HEK293 (cell line): ENCODE data around the gene WDR13.

Source experiments
- HOXC10 ChIP-seq: sonication (generic); formaldehyde crosslinking; IDR thresholded peaks from 2 replicates; pipeline ENCODE4 v1.8.1; 2023; ENCODE audit warnings: mild to moderate bottlenecking, missing genetic modification reagents
- SCRT1 ChIP-seq: fragments of 450-650 bp; formaldehyde crosslinking; IDR thresholded peaks from 2 replicates; pipeline ENCODE4 v1.5.1; 2016; ENCODE audit warnings: missing biosample characterization, missing genetic modification characterization, borderline replicate concordance
- SCRT2 ChIP-seq: fragments of 450-650 bp; formaldehyde crosslinking; IDR thresholded peaks from 2 replicates; pipeline ENCODE4 v1.5.1; 2016; ENCODE audit warnings: missing biosample characterization, missing genetic modification characterization
- SP2 ChIP-seq: fragments of 450-650 bp; formaldehyde crosslinking; IDR thresholded peaks from 2 replicates; pipeline ENCODE4 v1.5.1; 2016; ENCODE audit warnings: missing biosample characterization, missing genetic modification characterization
- YY2 ChIP-seq: fragments of 450-650 bp; formaldehyde crosslinking; IDR thresholded peaks from 2 replicates; pipeline ENCODE4 v1.5.1; 2016; ENCODE audit warnings: missing biosample characterization, missing genetic modification characterization
- ZBTB20 ChIP-seq: fragments of 450-650 bp; formaldehyde crosslinking; IDR thresholded peaks from 2 replicates; pipeline ENCODE4 v1.5.1; 2016; ENCODE audit warnings: missing biosample characterization, missing genetic modification characterization
- ZBTB8A ChIP-seq: fragments of 450-650 bp; formaldehyde crosslinking; IDR thresholded peaks from 2 replicates; pipeline ENCODE4 v1.5.1; 2016; ENCODE audit warnings: missing biosample characterization, missing genetic modification characterization
- ZEB2 ChIP-seq: fragments of 450-650 bp; formaldehyde crosslinking; IDR thresholded peaks from 2 replicates; pipeline ENCODE4 v1.5.1; 2016; ENCODE audit warnings: missing biosample characterization, missing genetic modification characterization
- ZNF157 ChIP-seq: fragments of 450-650 bp; formaldehyde crosslinking; IDR thresholded peaks from 2 replicates; pipeline ENCODE4 v1.5.1; 2016; ENCODE audit warnings: missing biosample characterization, missing genetic modification characterization
- ZNF175 ChIP-seq: fragments of 450-650 bp; formaldehyde crosslinking; IDR thresholded peaks from 2 replicates; pipeline ENCODE4 v1.5.1; 2016; ENCODE audit warnings: missing biosample characterization, missing genetic modification characterization
- ZNF202 ChIP-seq: fragments of 450-650 bp; formaldehyde crosslinking; IDR thresholded peaks from 2 replicates; pipeline ENCODE4 v1.5.1; 2016; ENCODE audit warnings: missing biosample characterization, missing genetic modification characterization, borderline replicate concordance
- ZNF266 ChIP-seq: fragments of 450-650 bp; formaldehyde crosslinking; IDR thresholded peaks from 2 replicates; pipeline ENCODE4 v1.5.1; 2016; ENCODE audit warnings: missing biosample characterization, missing genetic modification characterization, low read depth
- ZNF311 ChIP-seq: fragments of 450-650 bp; formaldehyde crosslinking; IDR thresholded peaks from 2 replicates; pipeline ENCODE4 v1.5.1; 2017; ENCODE audit warnings: missing biosample characterization, missing genetic modification characterization, borderline replicate concordance
- ZNF324 ChIP-seq: fragments of 450-650 bp; formaldehyde crosslinking; IDR thresholded peaks from 2 replicates; pipeline ENCODE4 v1.5.1; 2016; ENCODE audit warnings: missing biosample characterization, missing genetic modification characterization
- ZNF341 ChIP-seq: fragments of 450-650 bp; formaldehyde crosslinking; IDR thresholded peaks from 2 replicates; pipeline ENCODE4; 2016; ENCODE audit warnings: low read depth, missing biosample characterization, missing genetic modification characterization
- ZNF529 ChIP-seq: fragments of 450-650 bp; formaldehyde crosslinking; IDR thresholded peaks from 2 replicates; pipeline ENCODE4 v1.5.1; 2017; ENCODE audit warnings: missing genetic modification characterization, missing biosample characterization; ENCODE audit not compliant: insufficient replicate concordance
- ZNF560 ChIP-seq: fragments of 450-650 bp; formaldehyde crosslinking; IDR thresholded peaks from 2 replicates; pipeline ENCODE4 v1.5.1; 2017; ENCODE audit warnings: missing biosample characterization, missing genetic modification characterization, borderline replicate concordance
- ZNF629 ChIP-seq: fragments of 450-650 bp; formaldehyde crosslinking; IDR thresholded peaks from 2 replicates; pipeline ENCODE4 v1.5.1; 2017; ENCODE audit warnings: missing biosample characterization, missing genetic modification characterization
- ZNF660 ChIP-seq: fragments of 450-650 bp; IDR thresholded peaks from 2 replicates; pipeline ENCODE4 v1.5.1; 2018; ENCODE audit warnings: missing biosample characterization, mild to moderate bottlenecking, missing genetic modification characterization
- TF ChIP-seq, protein P1 (sequence below): fragments of 450-650 bp; formaldehyde crosslinking; IDR thresholded peaks from 2 replicates; pipeline ENCODE4 v1.5.1; 2016; ENCODE audit warnings: missing biosample characterization, missing genetic modification characterization
- TF ChIP-seq, protein P2 (sequence below): fragments of 450-650 bp; IDR thresholded peaks from 2 replicates; pipeline ENCODE4 v1.5.1; 2018; ENCODE audit warnings: missing biosample characterization, missing genetic modification characterization
- TF ChIP-seq, protein P3 (sequence below): fragments of 450-650 bp; formaldehyde crosslinking; IDR thresholded peaks from 2 replicates; pipeline ENCODE4 v1.5.1; 2017; ENCODE audit warnings: missing biosample characterization, mild to moderate bottlenecking, missing genetic modification characterization, moderate library complexity
- TF ChIP-seq, protein P4 (sequence below): fragments of 450-650 bp; formaldehyde crosslinking; IDR thresholded peaks from 2 replicates; pipeline ENCODE4 v1.5.1; 2016; ENCODE audit warnings: missing biosample characterization, missing genetic modification characterization
- TF ChIP-seq, protein P5 (sequence below): fragments of 450-650 bp; formaldehyde crosslinking; optimal IDR thresholded peaks from 2 replicates; pipeline ENCODE3; 2016; ENCODE audit warnings: missing biosample characterization, mild to moderate bottlenecking, missing genetic modification characterization
- TF ChIP-seq, protein P6 (sequence below): fragments of 450-650 bp; formaldehyde crosslinking; IDR thresholded peaks from 2 replicates; pipeline ENCODE4 v1.5.1; 2016; ENCODE audit warnings: missing biosample characterization, missing genetic modification characterization, borderline replicate concordance

WDR13 gene

DNA sequence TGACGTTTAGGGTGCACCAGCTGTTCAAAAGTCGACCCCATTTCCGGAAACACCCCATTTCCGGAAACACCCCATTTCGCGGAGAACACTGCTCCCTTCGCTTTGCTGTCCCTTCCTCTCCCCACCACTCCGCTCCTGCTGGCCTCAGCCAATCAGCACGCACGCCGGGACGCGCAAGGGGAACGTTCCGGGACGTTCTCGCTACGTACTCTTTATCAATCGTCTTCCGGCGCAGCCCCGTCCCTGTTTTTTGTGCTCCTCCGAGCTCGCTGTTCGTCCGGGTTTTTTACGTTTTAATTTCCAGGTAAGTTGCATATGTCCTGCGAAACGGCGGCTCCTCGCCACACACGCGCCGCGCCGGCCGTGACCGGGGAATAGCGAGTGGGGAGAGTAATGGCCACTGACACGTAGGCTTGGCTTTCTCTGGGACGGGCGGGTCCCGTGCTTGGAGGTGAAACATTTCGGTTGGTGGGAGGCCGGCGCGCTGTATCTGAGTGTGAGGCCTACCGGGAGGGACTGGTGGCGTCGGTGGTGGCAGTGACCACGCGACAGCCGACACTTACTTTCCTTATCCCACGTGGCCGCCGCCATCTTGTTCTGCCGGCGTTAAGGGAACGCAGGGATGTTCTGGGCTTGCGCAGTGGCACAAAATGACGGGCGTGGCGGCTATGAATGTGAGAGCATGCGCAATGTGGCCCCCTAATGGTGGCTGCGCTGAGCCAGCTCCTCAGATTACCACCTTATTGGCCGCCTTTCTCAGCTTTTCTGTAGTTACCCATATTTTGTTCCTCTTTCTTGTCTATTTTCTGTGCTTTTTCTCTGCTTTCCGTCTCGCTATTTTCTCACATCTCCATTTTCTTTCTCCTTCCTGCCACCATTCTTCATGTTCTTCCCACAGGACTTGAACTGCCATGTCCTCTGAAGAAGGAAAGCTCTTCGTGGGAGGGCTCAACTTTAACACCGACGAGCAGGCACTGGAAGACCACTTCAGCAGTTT is 22.7 kb upstream of the WDR13 start, which contains the start of gene RBM3 (continued):
- TF ChIP-seq ZBTB8A (tag by site-specific recombination) (no peak), ZNF157 (tag by site-specific recombination) (no peak), SP2 (tag by site-specific recombination) (peak; percentile 92), ZEB2 (tag by site-specific recombination) (no peak; the same call in 1 of the 2 replicates), ZNF560 (no peak), YY2 (peak; percentile 92), ZNF266 (no peak), ZNF175 (tag by site-specific recombination) (no peak), ZNF529 (tag by site-specific recombination) (no peak), ZNF341 (tag by site-specific recombination) (peak; percentile 99), ZBTB20 (tag by site-specific recombination) (no peak; the same call in 1 of the 2 replicates), ZNF629 (no peak; the same call in none of the 2 replicates), ZNF311 (tag by site-specific recombination) (no peak), ZNF660 (peak; percentile 4; the same call in 1 of the 2 replicates), HOXC10 (no peak), ZNF324 (peak; percentile 22), SCRT1 (tag by site-specific recombination) (no peak), ZNF202 (tag by site-specific recombination) (no peak), SCRT2 (tag by site-specific recombination) (no peak)
- TF ChIP-seq, protein P1, sequence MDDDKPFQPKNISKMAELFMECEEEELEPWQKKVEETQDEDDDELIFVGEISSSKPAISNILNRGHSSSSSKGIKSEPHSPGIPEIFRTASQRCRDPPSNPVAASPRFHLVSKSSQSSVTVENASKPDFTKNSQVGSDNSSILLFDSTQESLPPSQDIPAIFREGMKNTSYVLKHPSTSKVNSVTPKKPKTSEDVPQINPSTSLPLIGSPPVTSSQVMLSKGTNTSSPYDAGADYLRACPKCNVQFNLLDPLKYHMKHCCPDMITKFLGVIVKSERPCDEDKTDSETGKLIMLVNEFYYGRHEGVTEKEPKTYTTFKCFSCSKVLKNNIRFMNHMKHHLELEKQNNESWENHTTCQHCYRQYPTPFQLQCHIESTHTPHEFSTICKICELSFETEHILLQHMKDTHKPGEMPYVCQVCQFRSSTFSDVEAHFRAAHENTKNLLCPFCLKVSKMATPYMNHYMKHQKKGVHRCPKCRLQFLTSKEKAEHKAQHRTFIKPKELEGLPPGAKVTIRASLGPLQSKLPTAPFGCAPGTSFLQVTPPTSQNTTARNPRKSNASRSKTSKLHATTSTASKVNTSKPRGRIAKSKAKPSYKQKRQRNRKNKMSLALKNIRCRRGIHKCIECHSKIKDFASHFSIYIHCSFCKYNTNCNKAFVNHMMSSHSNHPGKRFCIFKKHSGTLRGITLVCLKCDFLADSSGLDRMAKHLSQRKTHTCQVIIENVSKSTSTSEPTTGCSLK (tag by site-specific recombination): no peak
- TF ChIP-seq, protein P2, sequence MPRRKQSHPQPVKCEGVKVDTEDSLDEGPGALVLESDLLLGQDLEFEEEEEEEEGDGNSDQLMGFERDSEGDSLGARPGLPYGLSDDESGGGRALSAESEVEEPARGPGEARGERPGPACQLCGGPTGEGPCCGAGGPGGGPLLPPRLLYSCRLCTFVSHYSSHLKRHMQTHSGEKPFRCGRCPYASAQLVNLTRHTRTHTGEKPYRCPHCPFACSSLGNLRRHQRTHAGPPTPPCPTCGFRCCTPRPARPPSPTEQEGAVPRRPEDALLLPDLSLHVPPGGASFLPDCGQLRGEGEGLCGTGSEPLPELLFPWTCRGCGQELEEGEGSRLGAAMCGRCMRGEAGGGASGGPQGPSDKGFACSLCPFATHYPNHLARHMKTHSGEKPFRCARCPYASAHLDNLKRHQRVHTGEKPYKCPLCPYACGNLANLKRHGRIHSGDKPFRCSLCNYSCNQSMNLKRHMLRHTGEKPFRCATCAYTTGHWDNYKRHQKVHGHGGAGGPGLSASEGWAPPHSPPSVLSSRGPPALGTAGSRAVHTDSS (tag by site-specific recombination): no peak; the same call in 1 of the 2 replicates
- TF ChIP-seq, protein P3, sequence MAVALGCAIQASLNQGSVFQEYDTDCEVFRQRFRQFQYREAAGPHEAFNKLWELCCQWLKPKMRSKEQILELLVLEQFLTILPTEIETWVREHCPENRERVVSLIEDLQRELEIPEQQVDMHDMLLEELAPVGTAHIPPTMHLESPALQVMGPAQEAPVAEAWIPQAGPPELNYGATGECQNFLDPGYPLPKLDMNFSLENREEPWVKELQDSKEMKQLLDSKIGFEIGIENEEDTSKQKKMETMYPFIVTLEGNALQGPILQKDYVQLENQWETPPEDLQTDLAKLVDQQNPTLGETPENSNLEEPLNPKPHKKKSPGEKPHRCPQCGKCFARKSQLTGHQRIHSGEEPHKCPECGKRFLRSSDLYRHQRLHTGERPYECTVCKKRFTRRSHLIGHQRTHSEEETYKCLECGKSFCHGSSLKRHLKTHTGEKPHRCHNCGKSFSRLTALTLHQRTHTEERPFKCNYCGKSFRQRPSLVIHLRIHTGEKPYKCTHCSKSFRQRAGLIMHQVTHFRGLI (tag by site-specific recombination): 0 out of 2 replicates have a peak, but pooled peaks have one; percentile 39
- TF ChIP-seq, protein P4, sequence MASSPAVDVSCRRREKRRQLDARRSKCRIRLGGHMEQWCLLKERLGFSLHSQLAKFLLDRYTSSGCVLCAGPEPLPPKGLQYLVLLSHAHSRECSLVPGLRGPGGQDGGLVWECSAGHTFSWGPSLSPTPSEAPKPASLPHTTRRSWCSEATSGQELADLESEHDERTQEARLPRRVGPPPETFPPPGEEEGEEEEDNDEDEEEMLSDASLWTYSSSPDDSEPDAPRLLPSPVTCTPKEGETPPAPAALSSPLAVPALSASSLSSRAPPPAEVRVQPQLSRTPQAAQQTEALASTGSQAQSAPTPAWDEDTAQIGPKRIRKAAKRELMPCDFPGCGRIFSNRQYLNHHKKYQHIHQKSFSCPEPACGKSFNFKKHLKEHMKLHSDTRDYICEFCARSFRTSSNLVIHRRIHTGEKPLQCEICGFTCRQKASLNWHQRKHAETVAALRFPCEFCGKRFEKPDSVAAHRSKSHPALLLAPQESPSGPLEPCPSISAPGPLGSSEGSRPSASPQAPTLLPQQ (tag by site-specific recombination): peak; percentile 10; the same call in 1 of the 2 replicates
- TF ChIP-seq, protein P5, sequence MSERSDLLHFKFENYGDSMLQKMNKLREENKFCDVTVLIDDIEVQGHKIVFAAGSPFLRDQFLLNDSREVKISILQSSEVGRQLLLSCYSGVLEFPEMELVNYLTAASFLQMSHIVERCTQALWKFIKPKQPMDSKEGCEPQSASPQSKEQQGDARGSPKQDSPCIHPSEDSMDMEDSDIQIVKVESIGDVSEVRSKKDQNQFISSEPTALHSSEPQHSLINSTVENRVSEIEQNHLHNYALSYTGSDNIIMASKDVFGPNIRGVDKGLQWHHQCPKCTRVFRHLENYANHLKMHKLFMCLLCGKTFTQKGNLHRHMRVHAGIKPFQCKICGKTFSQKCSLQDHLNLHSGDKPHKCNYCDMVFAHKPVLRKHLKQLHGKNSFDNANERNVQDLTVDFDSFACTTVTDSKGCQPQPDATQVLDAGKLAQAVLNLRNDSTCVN: peak; percentile 73
- TF ChIP-seq, protein P6, sequence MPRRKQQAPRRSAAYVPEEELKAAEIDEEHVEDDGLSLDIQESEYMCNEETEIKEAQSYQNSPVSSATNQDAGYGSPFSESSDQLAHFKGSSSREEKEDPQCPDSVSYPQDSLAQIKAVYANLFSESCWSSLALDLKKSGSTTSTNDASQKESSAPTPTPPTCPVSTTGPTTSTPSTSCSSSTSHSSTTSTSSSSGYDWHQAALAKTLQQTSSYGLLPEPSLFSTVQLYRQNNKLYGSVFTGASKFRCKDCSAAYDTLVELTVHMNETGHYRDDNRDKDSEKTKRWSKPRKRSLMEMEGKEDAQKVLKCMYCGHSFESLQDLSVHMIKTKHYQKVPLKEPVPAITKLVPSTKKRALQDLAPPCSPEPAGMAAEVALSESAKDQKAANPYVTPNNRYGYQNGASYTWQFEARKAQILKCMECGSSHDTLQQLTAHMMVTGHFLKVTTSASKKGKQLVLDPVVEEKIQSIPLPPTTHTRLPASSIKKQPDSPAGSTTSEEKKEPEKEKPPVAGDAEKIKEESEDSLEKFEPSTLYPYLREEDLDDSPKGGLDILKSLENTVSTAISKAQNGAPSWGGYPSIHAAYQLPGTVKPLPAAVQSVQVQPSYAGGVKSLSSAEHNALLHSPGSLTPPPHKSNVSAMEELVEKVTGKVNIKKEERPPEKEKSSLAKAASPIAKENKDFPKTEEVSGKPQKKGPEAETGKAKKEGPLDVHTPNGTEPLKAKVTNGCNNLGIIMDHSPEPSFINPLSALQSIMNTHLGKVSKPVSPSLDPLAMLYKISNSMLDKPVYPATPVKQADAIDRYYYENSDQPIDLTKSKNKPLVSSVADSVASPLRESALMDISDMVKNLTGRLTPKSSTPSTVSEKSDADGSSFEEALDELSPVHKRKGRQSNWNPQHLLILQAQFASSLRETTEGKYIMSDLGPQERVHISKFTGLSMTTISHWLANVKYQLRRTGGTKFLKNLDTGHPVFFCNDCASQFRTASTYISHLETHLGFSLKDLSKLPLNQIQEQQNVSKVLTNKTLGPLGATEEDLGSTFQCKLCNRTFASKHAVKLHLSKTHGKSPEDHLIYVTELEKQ (tag by site-specific recombination): no peak
